HUDEP-2 (cell line): ENCODE measurements around the gene GZF1.

Source experiments
- DNase-seq, 76 experiments: peaks; one replicate each; lab custom pipeline; 2025; ENCODE audit not compliant: unreplicated experiment in 76 of 76; lab: John Stamatoyannopoulos, UW

The GZF1 gene

DNA sequence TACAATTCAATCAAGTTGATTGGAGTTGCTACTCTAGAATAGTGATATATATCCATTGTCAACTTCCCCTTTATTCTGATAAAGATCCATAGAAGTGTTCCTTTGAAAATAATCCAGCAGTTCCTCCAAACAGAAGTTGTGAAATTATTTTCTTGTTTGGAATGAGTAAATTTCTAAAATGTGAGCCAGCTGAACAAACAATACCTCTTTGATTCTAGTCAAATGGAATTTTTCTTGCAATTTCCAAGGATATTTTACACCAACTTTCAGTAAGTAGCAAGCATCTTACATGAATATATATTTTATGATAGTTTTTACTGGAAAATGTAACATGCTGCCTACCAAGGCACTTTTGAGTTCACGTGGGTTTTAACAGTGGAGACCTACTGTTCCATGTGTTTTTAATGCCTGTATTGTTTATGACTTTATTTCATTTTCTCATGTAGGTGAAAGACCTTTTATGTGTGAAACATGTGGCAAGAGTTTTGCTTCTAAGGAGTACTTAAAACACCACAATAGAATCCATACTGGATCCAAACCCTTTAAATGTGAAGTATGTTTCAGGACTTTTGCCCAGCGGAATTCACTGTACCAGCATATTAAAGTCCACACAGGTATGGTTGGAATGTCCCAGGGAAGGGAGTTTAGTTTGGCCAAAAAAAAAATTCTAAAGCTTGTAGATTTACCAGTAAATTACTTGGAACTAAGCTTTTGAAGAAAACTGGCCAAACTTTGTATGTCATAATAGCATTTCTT is 6.5 kb downstream of the GZF1 start:
- DNase-seq, result no peak

DNA sequence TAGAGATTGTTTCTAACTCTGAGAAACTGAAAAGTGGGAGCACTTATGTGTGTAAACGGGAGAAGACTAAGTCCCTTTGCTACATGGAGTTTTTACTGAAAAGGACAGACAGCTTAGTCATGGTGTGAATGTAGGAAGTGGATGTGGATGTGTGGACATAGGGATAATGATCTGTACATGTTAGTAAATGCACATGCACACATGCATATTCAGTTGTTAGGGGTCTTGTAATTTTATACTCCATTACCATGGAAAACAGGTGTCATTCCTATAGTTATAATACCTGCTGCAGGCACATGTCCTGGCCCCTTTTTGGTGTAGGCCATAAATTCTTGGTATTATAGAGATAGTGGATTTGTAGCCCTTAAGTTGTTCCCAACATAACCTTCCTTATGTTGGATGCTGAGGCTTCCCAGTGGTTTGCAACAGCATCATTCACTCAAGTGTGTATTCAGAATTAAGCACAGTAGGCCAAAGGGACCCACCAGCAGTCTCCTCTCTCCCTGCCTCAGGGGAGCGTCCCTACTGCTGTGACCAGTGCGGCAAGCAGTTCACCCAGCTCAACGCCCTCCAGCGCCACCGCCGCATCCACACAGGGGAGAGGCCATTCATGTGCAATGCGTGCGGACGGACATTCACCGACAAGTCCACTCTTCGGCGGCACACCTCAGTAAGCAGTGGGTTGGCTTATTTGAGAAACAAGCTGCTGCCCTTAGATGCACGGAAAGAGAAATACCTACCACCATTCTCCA is 7.3 kb downstream of the GZF1 start:
- no peak for DNase-seq

DNA sequence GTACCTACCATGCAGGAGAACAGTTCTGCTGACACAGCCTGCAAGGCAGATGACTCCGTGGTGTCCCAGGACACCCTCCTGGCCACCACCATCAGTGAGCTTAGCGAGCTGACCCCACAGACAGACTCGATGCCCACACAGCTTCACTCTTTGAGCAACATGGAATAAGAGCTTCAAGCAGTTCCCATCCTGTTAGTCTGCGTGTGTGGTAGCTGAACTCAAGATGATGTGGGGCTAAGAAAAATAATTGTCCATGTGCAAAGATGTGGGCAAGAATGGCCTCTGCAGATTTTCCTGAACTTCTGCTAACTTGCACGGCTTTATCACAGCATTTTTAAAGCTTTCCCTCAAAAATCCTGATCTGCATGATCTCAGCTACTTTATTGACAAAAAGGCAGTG is 8.3 kb downstream of the GZF1 start:
- no peak for DNase-seq

DNA sequence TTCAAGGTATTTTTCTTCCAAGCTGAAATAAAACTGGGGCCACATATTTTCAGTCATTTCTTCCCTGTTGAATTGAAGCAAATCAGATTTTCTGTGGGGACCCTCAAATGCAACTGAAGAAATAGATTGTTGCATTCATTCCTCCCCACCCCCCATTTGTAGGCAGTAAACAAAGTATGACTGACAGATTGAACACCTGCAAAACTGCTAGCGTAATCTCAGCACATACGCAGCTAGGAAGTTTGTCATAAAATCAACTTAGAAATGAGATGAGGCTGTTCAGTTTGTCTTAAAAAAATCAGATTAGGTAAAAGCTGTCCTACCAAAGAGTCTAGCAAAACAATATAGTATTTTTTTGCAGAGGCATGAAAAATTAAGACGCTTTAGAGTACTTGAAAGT is 8.9 kb downstream of the GZF1 start:
- no peak for DNase-seq

DNA sequence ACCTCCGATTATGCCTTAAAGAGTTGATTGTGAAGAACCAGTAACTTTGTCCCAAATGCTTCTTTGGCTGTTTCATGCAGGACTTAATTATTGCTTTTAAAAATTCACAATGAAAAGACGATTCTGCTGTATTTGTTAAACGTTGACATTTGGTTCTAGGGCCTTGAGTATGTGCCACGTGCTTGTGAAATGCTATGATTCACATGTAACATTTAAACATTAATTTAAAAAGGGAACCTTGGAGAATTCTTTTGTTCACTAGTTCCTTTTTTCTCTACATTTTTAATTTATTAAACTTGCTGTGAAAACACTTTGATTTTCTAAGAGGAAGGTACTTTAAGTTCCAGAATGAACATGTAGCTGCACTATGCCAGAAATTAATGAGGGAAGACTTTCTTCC is 9.5 kb downstream of the GZF1 start:
- no peak for DNase-seq

GRCh38 chr20:23374441-23374840 is 12.5 kb downstream of the GZF1 start:
- DNase-seq, result no peak

DNA sequence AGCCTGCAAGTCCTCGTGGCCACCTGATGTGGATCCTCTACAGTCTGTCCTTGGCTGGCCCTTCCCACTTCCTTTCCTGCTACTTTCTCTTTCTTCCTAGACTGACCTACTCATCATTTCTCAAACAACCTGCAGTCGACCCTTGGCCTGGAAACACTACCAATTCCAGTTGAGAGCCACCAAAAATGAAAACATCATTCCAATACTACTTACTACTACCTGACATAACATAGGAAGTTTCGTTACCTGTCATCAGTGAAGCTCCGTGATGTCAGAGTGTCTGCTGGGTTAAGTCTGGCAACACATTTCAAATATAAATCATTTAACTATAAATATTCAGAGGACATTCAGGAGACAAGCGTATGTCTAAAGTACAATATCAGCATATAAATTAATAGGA is 13.8 kb downstream of the GZF1 start:
- no peak for DNase-seq

GRCh38 chr20:23379772-23380171 is 17.8 kb downstream of the GZF1 start:
- no peak for DNase-seq

DNA sequence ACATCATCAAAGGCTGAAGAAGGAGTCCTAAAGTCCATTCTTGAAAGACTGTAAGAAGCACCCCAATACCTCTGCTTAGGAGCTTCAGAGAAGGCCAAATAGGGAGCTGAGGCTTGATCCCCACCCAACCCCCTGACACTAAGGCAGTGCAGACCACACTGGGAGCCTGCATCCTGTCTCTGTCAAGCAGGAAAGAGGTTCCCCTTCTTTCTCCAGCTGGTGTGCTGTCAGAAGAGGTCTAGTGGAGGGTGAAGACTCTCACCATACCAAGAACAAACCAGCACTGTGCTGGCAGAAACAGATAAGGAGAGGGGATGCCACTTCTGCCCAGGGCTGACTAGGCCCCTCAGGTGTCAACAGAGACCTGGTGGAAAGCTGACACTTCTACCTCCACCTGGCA is 19.9 kb downstream of the GZF1 start:
- DNase-seq, result no peak

- DNase-seq, result no peak
These were observed 24.5 kb downstream of the GZF1 start for GRCh38 chr20:23386304-23387117.

- DNase-seq, result peak in 15 of 76 experiments; percentile 7 to 58 (median 20)
These were observed 25.1 kb downstream of the GZF1 start for GRCh38 chr20:23387118-23387443.

DNA sequence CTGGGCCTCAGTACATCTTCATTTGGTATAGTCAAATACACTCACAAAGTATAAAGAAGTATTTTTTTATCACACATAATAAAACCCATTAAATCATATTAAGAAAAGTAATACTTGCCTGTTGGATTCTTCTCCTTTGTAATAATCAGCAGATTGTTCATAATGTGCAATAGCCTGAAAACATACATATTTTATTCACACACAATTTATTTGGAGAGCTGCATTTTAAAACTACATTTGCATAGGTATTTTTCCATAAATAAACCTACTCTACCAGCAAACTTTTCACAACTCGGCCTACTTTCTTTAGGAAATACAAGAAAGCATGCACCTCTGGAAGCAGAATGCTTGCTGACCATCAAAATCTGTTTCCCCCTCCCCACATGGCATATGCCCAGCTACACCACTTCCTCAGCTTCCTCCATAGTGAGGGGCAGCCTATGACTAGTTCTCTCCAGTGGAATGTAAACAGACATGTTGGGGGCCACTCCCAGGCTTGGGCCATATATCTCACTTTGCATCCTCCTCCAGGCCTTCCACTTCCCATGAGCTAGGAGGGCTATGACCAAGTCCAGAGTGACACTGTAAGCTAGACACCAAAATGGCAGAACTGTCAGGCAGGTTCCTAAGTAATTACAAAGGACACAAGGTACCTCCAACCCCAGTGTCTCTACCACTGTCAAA is 28.3 kb downstream of the GZF1 start:
- no peak for DNase-seq

- DNase-seq, result no peak
These were observed 29.8 kb downstream of the GZF1 start for GRCh38 chr20:23391707-23392310.

- DNase-seq, result no peak
These were observed 32.2 kb downstream of the GZF1 start for GRCh38 chr20:23393996-23394775.

DNA sequence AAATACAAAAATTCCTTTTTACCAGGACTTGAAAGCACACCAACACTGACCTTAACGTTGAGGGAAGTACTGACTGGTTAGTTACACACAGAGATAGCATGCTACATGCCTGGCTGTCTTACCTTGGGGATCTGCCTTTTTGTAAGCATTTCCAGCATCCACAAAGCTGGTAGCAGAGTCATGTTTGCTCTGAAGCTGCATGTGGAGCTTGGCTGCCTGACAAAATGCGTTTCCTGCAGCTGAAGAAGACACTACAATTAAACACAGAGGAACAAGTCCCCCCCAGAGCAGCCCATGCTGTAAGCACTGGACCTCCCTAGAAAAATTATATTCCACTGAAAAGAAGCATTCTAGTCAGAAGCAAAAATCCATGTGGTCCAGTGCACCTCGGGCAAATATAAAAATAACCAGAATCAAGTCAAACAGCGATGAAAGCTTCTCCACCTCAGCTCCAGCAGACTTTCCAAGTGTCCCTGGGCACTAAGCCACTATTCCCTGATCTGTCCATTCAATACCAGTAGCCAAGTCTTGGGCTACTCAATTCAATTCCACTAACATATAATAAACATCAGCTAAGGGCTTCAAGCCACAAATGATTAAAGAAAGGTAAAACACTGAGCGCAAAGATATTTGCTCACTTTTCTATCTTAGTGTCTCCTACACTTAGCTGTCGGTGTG is 35.1 kb downstream of the GZF1 start:
- DNase-seq, result no peak

DNA sequence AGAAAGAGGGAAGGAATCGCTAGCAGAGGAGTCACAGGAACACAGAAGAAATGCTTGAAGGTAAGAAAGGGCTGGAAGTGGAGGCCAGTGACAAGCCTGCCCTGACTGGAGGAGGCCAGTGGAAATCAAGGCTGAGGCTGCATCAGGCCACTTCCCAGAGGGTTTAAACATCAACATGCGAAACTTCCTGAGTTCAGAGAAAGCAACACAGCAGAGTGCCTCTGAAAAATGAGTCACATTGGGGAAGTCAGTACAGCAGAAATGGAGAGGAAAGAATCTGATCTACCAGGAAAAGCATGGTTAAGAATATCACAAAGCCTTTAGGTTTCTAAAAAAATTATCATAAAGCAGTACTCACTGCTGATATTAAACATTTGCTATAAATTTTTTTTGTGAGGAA is 36.0 kb downstream of the GZF1 start:
- no peak for DNase-seq

DNA sequence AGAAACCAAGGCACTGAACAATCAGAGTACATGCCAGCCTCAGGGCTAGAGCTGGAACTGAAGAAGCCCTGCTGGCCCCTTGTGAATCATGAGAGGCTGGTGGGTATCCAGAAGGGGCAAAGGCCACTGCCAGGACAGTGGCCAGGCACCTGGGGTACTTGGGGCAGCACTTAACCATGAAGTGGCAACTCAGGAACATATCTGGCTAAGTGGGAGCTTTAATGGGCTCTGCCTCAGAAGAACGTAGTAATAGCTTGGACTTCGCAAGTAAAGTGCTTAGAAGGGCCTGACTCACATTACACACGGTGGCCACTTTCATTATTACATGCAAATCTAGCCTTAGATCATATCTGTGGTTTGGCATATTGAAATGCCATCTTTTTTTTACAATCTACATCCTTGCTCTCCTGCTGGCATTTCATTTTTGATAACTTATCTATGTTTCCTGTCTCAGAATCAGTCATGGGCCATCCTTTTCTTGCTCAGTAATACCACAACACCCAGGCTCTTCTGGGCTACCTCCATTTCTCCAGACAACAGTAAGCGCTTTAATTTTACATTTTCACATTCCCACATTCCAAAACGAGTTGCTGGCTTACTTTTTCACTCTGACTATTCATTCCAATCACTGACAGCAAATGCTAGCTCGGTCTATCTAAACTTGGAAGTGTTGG is 37.7 kb downstream of the GZF1 start:
- DNase-seq, result peak in 5 of 76 experiments; percentile 5 to 20 (median 9)

DNA sequence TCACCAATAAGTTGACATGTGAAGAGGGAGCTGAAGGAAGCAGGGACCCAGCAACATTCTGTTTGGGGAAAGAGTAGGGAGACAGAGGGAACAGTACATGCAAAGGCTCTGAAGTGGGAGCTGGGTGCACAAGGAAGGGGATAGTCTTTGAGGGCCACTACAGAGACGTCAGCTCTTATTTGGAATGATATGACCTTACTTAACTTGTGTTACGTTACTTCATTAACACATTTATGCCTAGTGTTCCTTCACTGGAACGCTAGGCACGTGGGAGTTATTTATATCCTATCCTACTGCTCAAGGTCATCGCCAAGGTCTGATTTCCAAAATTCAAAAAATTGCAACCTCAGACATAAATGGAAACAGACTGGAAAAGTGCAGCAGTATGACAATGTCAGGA is 39.1 kb downstream of the GZF1 start:
- DNase-seq, result no peak

GRCh38 chr20:23403751-23404150 is 41.8 kb downstream of the GZF1 start:
- no peak for DNase-seq
